GM18526 (cell line): ENCODE data around the gene KNSTRN.

Source experiments
- POLR2A ChIP-seq: IDR thresholded peaks from 3 replicates; pipeline ENCODE4 v1.6.1; 2011; ENCODE audit not compliant: insufficient read length; ENCODE audit errors: extremely low read depth

The KNSTRN gene

GRCh38 chr15:40354408-40355171, 27.9 kb upstream of the KNSTRN start:
- no peak for TF ChIP-seq POLR2A

GRCh38 chr15:40355976-40356585, 26.4 kb upstream of the KNSTRN start:
- TF ChIP-seq POLR2A: no peak

DNA sequence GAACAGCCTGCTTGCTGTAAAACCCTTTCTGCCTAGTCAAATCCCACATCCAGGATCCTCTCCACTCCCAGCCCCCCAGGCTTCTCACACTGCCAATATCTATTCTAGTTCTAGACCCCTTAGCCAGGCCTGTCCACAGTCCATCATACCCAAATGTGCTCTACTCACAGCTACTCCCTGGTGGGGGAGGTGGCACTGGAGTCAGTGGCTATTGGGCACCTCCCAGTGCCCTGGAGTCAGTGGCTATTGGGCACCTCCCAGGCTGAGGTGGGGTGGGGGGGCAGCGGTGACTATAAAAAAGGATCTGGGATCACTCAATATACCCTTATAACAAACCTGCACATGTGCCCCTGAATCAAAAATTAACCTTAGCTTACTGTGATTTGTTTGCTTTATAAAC, 25.3 kb upstream of the KNSTRN start:
- TF ChIP-seq POLR2A: no peak

DNA sequence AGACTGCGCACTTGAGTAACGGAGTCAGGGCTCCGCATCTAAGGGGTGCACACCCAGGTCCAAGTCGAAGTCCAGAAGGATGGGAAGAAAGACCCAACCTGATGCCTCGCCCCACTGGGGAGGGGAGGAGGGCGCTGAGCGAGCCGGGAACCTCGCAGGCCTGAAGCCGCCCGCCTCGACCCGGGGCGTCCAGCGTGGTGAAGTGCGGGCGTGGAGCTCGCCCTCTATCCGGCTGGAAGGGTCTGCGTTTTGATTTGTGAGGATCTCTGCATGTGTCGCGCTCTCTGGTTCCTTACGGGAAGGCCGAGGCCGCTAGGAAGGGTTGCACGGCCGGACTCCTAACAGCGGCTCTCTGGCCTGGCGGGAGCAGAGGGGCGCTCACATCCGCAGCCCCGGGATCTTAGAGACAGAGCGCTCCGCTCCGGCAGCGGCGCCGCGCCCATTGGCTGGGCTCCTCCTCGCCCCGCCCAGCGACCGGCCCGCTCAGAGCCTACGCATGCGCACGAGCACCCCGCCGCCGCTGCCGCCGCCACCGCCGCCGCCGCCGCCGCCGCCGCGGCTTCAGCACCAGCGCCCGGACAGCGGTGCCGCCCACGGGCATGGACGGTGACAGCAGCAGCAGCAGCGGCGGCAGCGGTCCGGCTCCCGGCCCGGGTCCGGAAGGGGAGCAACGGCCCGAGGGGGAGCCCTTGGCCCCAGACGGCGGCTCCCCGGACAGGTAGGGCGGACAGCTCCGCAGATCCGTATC, 24.6 kb upstream of the KNSTRN start, which contains the start of gene DISP2:
Gene DISP2, plus strand, starts transcription at position 497 of the 748 bp plus-strand sequence. Its CDS starts 103 bp downstream, at position 600.
- no peak for TF ChIP-seq POLR2A

GRCh38 chr15:40358471-40359353, 23.8 kb upstream of the KNSTRN start:
- no peak for TF ChIP-seq POLR2A

GRCh38 chr15:40360015-40360414, 22.5 kb upstream of the KNSTRN start:
- TF ChIP-seq POLR2A: no peak

- TF ChIP-seq POLR2A: no peak
These were observed 20.9 kb upstream of the KNSTRN start for GRCh38 chr15:40361640-40362039.

- no peak for TF ChIP-seq POLR2A
These were observed 18.9 kb upstream of the KNSTRN start for GRCh38 chr15:40363611-40364010.

GRCh38 chr15:40364251-40364650, 18.3 kb upstream of the KNSTRN start:
- no peak for TF ChIP-seq POLR2A

- TF ChIP-seq POLR2A: no peak
These were observed 17.5 kb upstream of the KNSTRN start for GRCh38 chr15:40365016-40365415.

- no peak for TF ChIP-seq POLR2A
These were observed 16.7 kb upstream of the KNSTRN start for GRCh38 chr15:40365624-40366456.

DNA sequence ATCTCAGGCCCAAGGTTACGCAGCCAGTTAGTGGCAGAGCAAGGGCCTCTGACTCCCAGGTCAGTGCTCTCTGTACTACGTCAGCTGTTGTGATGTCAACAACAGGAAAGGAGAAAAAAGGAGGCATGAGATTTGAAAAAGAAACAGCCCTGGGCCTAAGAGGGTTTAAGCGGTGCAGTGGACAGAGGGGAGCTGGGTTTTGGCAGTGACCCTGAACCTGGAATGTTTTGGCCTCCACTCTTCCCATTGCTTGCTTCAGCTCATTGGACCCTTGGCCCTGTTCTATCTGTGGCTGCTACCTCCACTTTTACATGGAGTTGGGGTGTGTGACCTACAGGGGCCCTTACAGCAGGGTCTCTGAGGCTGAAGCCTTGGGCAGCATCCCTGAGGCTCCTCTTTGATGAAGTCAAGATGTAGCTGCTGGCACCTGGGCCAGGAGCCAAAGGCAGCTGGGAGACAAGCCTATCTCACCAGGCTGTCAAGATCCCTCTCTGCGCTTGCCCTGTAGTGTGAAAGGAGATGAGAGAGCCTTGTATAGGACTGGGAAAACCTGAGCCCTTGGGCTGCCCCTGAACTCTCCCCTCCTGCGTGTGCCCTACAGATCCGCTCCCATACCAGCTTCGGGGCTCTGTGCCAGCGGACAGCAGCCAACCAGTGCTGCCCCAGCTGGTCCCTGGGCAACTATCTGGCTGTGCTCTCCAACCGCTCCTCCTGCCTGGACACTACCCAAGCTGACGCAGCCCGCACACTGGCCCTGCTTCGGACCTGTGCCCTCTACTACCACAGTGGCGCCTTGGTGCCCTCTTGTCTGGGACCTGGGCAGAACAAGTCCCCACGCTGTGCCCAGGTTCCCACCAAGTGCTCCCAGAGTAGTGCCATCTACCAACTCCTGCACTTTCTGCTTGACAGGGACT, 15.8 kb upstream of the KNSTRN start:
- TF ChIP-seq POLR2A: no peak

GRCh38 chr15:40367371-40367685, 15.2 kb upstream of the KNSTRN start:
- TF ChIP-seq POLR2A: no peak
